H9 (cell line): ENCODE results near the gene GRAMD1B. TPM values are rescaled to one million over a fixed set of nuclear protein-coding genes. Genes with fewer than 3 reads are reported as not detected.

ENCODE experiments used
- DNase-seq: peaks from one replicate; pipeline ENCODE4 v3.0.0-alpha.2; 2017
- H2AFZ ChIP-seq: one replicate; pipeline ENCODE4 v1.6.1; 2013; ENCODE audit warnings: mild to moderate bottlenecking, low read length, control low read depth, moderate library complexity
- H2AK5ac ChIP-seq: 2 replicates; pipeline ENCODE4 v1.6.1; 2013; ENCODE audit warnings: low read length, control low read depth, mixed read lengths; ENCODE audit not compliant: insufficient read length
- H2BK120ac ChIP-seq: one replicate; pipeline ENCODE4 v1.6.1; 2013; ENCODE audit warnings: low read depth, mild to moderate bottlenecking, low read length, control low read depth, inconsistent platforms; ENCODE audit not compliant: poor library complexity, severe bottlenecking
- H2BK12ac ChIP-seq: 2 replicates; pipeline ENCODE4 v1.6.1; 2013; ENCODE audit warnings: low read length, control low read depth, mixed read lengths, low read depth; ENCODE audit not compliant: insufficient read length
- H2BK15ac ChIP-seq: 2 replicates; pipeline ENCODE4 v1.6.1; 2013; ENCODE audit warnings: low read depth, low read length, control low read depth
- H2BK20ac ChIP-seq: one replicate; pipeline ENCODE4 v1.6.1; 2013; ENCODE audit warnings: low read depth, mild to moderate bottlenecking, low read length, control low read depth, inconsistent platforms; ENCODE audit not compliant: poor library complexity, severe bottlenecking
- H2BK5ac ChIP-seq: 2 replicates; pipeline ENCODE4 v1.6.1; 2013; ENCODE audit warnings: low read length, control low read depth, mixed read lengths; ENCODE audit not compliant: insufficient read length
- H3K14ac ChIP-seq: 2 replicates; pipeline ENCODE4 v1.6.1; 2013; ENCODE audit warnings: low read length, control low read depth; ENCODE audit not compliant: insufficient read depth
- H3K18ac ChIP-seq: 2 replicates; pipeline ENCODE4 v1.6.1; 2013; ENCODE audit warnings: low read depth, mild to moderate bottlenecking, mixed read lengths, low read length, control low read depth; ENCODE audit not compliant: insufficient read length
- H3K23ac ChIP-seq: 2 replicates; pipeline ENCODE4 v1.6.1; 2013; ENCODE audit warnings: low read length, control low read depth, mixed read lengths, low read depth; ENCODE audit not compliant: insufficient read length
- H3K23me2 ChIP-seq: 2 replicates; pipeline ENCODE4 v1.6.1; 2013; ENCODE audit warnings: low read depth, mild to moderate bottlenecking, mixed read lengths, low read length, control low read depth; ENCODE audit not compliant: insufficient read length, poor library complexity, severe bottlenecking
- H3K27ac ChIP-seq: 2 replicates; pipeline ENCODE4 v1.5.1; 2013; ENCODE audit warnings: low read length, control low read depth, mixed read lengths, low read depth; ENCODE audit not compliant: insufficient read length
- H3K27me3 ChIP-seq: 2 replicates; pipeline ENCODE4 v1.6.1; 2013; ENCODE audit warnings: low read length, control low read depth, inconsistent platforms; ENCODE audit not compliant: insufficient read depth
- H3K4ac ChIP-seq: 2 replicates; pipeline ENCODE4 v1.6.1; 2013; ENCODE audit warnings: low read depth, mild to moderate bottlenecking, control low read depth, inconsistent platforms, low read length, moderate library complexity
- H3K4me1 ChIP-seq: 2 replicates; pipeline ENCODE4 v1.6.1; 2013; ENCODE audit warnings: low read length, control low read depth, inconsistent platforms; ENCODE audit not compliant: insufficient read depth
- H3K4me2 ChIP-seq: 2 replicates; pipeline ENCODE4 v1.6.1; 2013; ENCODE audit warnings: low read length, control low read depth, mixed read lengths; ENCODE audit not compliant: insufficient read length, insufficient read depth
- H3K56ac ChIP-seq: 2 replicates; pipeline ENCODE4 v1.6.1; 2013; ENCODE audit warnings: low read depth, mild to moderate bottlenecking, mixed read lengths, low read length, control low read depth; ENCODE audit not compliant: insufficient read length
- H3K79me1 ChIP-seq: 2 replicates; pipeline ENCODE4 v1.6.1; 2013; ENCODE audit warnings: low read depth, mild to moderate bottlenecking, moderate library complexity, low read length, control low read depth, inconsistent platforms; ENCODE audit not compliant: insufficient read depth, poor library complexity, severe bottlenecking
- H3K79me2 ChIP-seq: 2 replicates; pipeline ENCODE4 v1.6.1; 2013; ENCODE audit warnings: low read length, control low read depth, inconsistent platforms; ENCODE audit not compliant: insufficient read depth
- H3K9ac ChIP-seq: 2 replicates; pipeline ENCODE4 v1.6.1; 2013; ENCODE audit warnings: low read length, control low read depth, mixed read lengths; ENCODE audit not compliant: insufficient read length; ENCODE audit errors: extremely low read depth
- H3K9me3 ChIP-seq: one replicate; pipeline ENCODE4 v1.6.1; 2013; ENCODE audit warnings: low read depth, low read length, inconsistent platforms; ENCODE audit not compliant: control insufficient read depth
- H3T11ph ChIP-seq: one replicate; pipeline ENCODE4 v1.6.1; 2013; ENCODE audit warnings: mild to moderate bottlenecking, low read length, control low read depth, inconsistent platforms
- H4K20me1 ChIP-seq: one replicate; pipeline ENCODE4 v1.6.1; 2013; ENCODE audit not compliant: control insufficient read depth, insufficient read length, insufficient read depth
- H4K5ac ChIP-seq: 2 replicates; pipeline ENCODE4 v1.6.1; 2013; ENCODE audit warnings: low read depth, mild to moderate bottlenecking, mixed read lengths, low read length, control low read depth; ENCODE audit not compliant: insufficient read length
- H4K8ac ChIP-seq: replicated peaks from 2 replicates; pipeline ENCODE4 v1.6.1; 2013; ENCODE audit warnings: low read length, control low read depth, mixed read lengths, low read depth; ENCODE audit not compliant: insufficient read length
- H4K91ac ChIP-seq: 2 replicates; pipeline ENCODE4 v1.6.1; 2013; ENCODE audit warnings: low read depth, mild to moderate bottlenecking, moderate library complexity, mixed read lengths, low read length, control low read depth; ENCODE audit not compliant: insufficient read length
- H3K27ac Mint-ChIP-seq, 3 experiments: 2 replicates in 2 of 3; 3 replicates in 1 of 3; pipeline ENCODE4 v1.8.0; 2020 to 2021; ENCODE audit warnings: mixed read lengths in 3 of 3, mild to moderate bottlenecking in 1 of 3, moderate library complexity in 1 of 3
- H3K27me3 Mint-ChIP-seq: 2 replicates; pipeline ENCODE4 v1.8.0; 2021; ENCODE audit warnings: low read depth, mild to moderate bottlenecking, moderate library complexity, mixed read lengths
- H3K36me3 Mint-ChIP-seq, 3 experiments: 2 replicates in 2 of 3; 3 replicates in 1 of 3; pipeline ENCODE4 v1.8.0; 2020 to 2021; ENCODE audit warnings: low read depth in 3 of 3, mixed read lengths in 3 of 3; ENCODE audit not compliant: insufficient read depth in 1 of 3
- H3K4me1 Mint-ChIP-seq, 2 experiments: 2 replicates each; pipeline ENCODE4 v1.8.0; 2020; ENCODE audit warnings: mixed read lengths in 2 of 2
- H3K4me3 Mint-ChIP-seq, 2 experiments: 2 replicates in 1 of 2; 3 replicates in 1 of 2; pipeline ENCODE4 v1.8.0; 2020 to 2021; ENCODE audit warnings: mild to moderate bottlenecking in 2 of 2, mixed read lengths in 2 of 2, moderate library complexity in 1 of 2
- H3K9me3 Mint-ChIP-seq, 2 experiments: 2 replicates in 1 of 2; 3 replicates in 1 of 2; pipeline ENCODE4 v1.8.0; 2020; ENCODE audit warnings: mild to moderate bottlenecking in 2 of 2, mixed read lengths in 2 of 2, moderate library complexity in 1 of 2
- CTCF ChIP-seq: fragments of 200-600 bp; sonication (generic); conservative IDR thresholded peaks from 3 replicates; pipeline ENCODE4 v1.8.0; 2021; ENCODE audit warnings: antibody characterized with exemption, mild to moderate bottlenecking
- WGBS: extraction: QIAGEN DNeasy Blood & Tissue Kit; methylation state at CpG from one replicate; pipeline ENCODE4 v1.1.7; 2013; ENCODE audit warnings: missing lambda C conversion rate, low lambda C conversion rate, mixed read lengths; ENCODE audit not compliant: insufficient read length; ENCODE audit errors: extremely low coverage; 5-methylcytosine and 5-hydroxymethylcytosine counted together
- total RNA-seq: library from RNA; stranded (reverse); gene quantifications from 2 replicates; pipeline ENCODE4 v1.2.1, GENCODE V29; 2021

The GRAMD1B gene
- total RNA-seq, 1 experiment from 2014 or later = 25.9 TPM

DNA sequence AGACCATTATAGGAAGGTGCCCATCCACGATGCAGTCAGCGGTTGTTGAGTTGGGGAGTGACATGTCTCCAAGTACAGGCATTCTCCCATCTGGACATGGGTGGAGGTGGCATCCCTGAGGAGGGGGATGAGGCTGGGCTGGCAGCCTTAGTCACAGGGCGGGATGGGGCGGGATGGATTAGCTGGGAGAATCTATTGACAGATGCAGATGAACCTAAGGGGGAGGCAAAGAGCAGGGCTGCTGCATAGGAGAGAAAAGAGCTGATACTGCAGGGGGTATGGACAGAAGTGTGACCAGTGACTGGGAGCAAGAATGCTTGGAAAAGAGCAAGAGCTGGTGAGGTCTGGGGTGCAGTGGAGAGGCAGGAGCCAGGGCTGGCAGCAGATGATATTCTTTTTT, 181.6 kb downstream of the GRAMD1B start:
- no CpG with 5 or more reads among the region's 4 CpGs for WGBS

More for the DNA sequence above, 181.6 kb downstream of the GRAMD1B start:
- H3K4me1 Mint-ChIP-seq = peaks cover 5 to 6% of the 10 kb centered on the region in 2 experiments; a peak in 3 of 4 replicates
- no peak overlapping the region for H3T11ph ChIP-seq
- no peak overlapping the region for H4K8ac ChIP-seq
- no peaks in the 10 kb centered on the region for H3K79me1 ChIP-seq
- H3K23me2 ChIP-seq = no peaks in the 10 kb centered on the region
- no peak overlapping the region for H3K23ac ChIP-seq
- no peak overlapping the region for H3K27ac ChIP-seq
- no peak overlapping the region for H2BK120ac ChIP-seq
- H4K20me1 ChIP-seq = no peaks in the 10 kb centered on the region
- no peak overlapping the region for H3K56ac ChIP-seq
- no peaks in the 10 kb centered on the region for H3K79me2 ChIP-seq
- H3K4ac ChIP-seq = no peak overlapping the region
- H3K4me1 ChIP-seq = no peaks in the 10 kb centered on the region
- H3K14ac ChIP-seq = no peak overlapping the region
- H3K36me3 Mint-ChIP-seq = peaks cover 13 to 77% (median 71%) of the 10 kb centered on the region in 3 experiments
- H3K27ac Mint-ChIP-seq = no peak overlapping the region; a peak in 1 of 7 replicates
- no peak overlapping the region for H3K18ac ChIP-seq
- no peak overlapping the region for H2BK12ac ChIP-seq
- no peak overlapping the region for H2BK5ac ChIP-seq
- H3K9me3 Mint-ChIP-seq = no peaks in the 10 kb centered on the region
- H2AK5ac ChIP-seq = no peak overlapping the region
- no peak overlapping the region for H4K5ac ChIP-seq
- H2AFZ ChIP-seq = no peak overlapping the region
- H3K27me3 ChIP-seq = no peaks in the 10 kb centered on the region
- no peak overlapping the region for H3K4me3 Mint-ChIP-seq
- H2BK20ac ChIP-seq = no peak overlapping the region
- H3K27me3 Mint-ChIP-seq = no peaks in the 10 kb centered on the region; the same call in 1 of the 2 replicates
- no peak overlapping the region for H4K91ac ChIP-seq
- no peak for DNase-seq
- H3K9ac ChIP-seq = no peak overlapping the region
- no peak for TF ChIP-seq CTCF
- H3K4me2 ChIP-seq = no peak overlapping the region
- H3K9me3 ChIP-seq = no peaks in the 10 kb centered on the region
- no peak overlapping the region for H2BK15ac ChIP-seq
